ENCODE measurements around the gene GRPEL2.
A peak's percentile ranks its signal among the peaks of the same experiment; 100 is the strongest.
"Not testable (repeated sequence)": the region's sequence is repeated elsewhere in the genome, so short reads cannot be mapped to it uniquely, and the experiment has no call there.

GRPEL2 gene

DNA sequence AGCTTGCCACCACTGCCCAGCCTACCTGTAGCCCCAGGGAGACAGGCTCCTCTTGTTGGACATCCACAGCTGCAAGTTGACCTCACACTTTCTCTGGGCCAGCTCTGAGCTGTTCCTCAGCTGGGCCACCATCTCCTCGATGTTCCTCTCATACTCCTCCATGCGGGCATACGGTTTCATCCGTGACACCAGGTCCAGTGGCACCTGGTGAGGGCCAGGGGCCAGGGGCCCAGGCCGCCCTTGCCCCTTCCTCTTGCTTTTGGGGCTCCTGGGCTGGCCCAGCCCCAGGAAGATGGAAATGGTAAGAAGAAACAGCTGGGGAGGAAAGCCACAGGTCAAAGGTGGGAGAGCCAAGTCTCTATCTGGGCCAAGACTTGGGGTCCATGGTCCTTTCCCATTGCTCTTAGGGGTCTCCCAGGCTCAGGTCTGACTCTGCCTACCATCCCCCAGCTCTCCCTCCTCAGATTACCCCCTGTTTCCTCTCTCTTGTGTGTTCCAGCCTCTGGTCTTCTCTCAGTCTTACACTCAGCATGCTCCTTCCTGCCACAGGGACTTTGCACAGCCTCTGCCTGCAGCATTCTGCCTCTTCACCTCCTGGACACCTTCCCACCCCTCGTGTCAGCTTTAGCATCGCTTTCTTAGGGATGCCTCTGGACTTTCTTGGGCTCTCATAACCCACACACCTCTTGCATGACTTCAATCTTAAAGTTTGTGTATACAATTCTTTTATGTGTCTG lies 31.6 kb downstream of the GRPEL2 start:
- DNase-seq (ENCODE audit: low spot score): no peak

DNA sequence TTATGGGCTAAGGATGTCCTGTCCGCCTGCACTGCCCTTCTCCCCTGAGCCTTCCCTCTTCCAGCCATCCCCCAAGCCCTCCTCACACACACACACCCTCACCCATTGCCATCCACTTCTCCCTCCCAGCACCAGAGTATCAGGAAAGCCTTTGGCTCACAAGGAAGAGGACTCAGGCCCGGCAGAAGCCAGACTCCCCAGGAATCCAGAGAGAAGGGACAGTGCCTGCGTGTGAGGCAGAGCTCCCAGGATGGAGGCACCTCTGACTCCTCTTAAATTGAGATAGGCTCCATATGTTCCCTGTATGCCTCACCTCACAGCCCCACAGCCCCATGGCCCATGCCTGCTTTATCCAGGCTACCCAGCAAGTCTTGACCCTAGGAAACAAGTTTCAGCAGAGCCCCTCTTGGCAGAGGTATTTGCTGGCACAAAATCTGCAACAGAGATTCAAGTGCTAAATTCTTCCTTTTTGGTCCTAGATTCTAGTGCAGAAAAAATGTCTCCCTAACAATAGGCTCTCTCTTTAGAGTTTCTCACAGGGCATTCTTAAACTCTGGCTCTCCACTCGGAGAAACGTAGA lies 33.0 kb downstream of the GRPEL2 start:
- no peak for DNase-seq (ENCODE audit: low spot score)

DNA sequence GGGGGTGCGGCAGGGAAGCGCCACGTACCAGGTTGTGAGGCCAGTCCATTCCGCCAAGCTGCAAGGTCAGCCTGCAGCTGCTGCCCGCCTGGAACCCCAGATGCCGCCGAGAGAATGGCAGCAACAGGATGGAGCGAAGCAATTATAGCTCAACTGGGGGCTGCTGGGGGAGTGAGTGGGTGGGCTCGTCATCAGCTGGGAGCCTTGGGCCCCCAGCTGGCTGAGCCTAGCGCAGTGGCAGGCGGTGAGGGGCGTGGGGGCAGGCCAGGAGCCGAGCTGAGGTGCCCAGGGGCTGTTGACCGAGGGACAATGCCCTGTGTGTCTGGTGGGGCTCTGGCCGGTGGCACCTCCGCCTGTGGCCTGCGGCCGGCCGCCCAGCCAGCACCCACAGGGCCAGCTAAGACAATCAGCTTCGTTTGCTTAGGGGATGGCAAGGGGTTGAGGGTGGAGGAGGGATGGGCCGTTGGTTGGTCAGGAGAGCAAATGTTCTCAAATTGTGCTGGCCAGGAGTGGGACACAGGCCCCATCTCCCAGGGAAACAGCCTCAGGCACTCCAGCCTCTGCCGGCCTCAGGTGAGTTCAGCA lies 34.0 kb downstream of the GRPEL2 start, which contains the start of gene IL17B:
Gene IL17B (minus strand): TSS at position 116 of the 585 bp plus-strand sequence. CDS start 67 bp downstream, at position 49.
- DNase-seq (ENCODE audit: low spot score): no peak

DNA sequence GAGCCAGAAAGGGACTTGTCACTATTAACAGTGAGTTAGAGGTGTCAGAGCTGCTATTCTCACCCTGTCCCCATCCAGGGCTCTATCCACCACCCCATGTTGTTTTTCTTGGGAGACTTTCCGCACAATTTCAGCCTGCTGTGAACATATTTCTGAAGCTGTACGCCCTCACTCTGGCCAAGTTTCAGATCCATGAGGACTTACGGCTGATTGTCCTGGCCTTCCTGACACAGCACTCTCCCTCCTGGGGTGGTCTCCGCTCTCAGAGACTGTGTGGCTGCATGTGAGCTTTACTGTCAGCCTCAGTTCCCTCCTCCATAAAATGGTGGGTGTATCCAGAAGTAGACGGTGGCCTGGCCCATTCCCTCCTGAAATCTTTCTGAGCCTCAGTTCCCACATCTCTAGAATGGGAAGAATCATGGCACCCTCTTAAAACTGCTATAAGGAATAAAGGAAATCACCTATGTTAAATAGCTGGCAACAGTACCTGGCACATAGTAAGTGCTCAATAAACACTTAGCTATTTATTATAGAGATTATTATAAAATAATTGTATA lies 34.6 kb downstream of the GRPEL2 start:
- no peak for DNase-seq (ENCODE audit: low spot score)

DNA sequence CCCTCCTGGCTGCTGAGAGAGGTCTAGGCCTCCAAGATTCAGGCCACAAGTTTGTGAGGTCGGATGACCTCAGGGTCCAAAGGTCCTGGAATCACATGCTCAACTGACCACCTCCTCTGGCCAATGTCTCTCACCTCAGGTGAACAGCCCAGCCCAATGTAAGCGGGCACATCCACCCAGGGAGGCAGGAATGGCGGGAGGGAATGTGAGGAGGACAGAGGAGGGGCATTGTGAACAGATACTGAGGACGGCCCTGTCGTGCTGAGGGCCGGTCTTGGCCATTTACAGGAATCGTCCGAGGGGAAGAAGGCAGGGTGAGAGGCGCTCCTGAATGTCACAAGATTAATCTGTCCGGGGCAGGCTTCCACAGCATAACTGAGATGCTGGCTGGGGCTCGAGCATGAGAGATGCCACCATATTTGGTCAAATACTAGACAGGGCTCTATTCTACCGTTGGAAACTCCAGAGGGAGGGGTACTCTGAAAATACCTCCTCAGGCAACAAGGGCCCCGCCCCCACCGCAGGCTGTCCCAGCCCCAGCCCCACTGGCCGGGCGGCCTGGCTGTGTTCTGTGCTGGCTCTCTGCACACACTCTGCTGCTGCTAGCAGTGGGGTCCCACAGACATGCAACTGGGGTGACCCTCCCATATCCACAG lies 35.3 kb downstream of the GRPEL2 start:
- no peak for DNase-seq (ENCODE audit: low spot score)

GRCh38 chr5:149381261-149381985 lies 36.1 kb downstream of the GRPEL2 start:
- no peak for DNase-seq (ENCODE audit: low spot score)

- DNase-seq (ENCODE audit: low spot score): peak; percentile 87
These were observed 36.7 kb downstream of the GRPEL2 start for GRCh38 chr5:149381986-149382338.

- DNase-seq (ENCODE audit: low spot score): no peak
These were observed 37.4 kb downstream of the GRPEL2 start for GRCh38 chr5:149382517-149383220.

DNA sequence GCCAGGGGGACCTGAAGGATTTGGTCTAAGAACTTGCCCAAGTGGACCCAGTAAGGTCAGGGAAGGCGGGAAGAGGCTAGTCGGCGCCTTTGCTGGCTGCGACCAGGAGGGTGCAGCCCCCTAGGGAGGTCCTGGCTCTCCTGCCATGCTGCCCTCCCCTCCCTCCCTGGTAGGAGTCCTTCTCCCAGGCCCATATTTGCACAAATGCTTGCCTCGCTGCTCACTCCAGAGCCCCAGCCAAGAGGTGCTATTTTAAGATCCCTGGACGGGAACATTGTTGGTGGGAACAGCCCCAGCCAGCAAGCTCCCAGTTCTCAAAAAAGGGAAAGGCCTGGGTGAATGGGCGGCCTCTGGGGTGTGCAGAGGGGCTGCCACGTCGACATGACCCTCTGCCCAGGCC lies 38.1 kb downstream of the GRPEL2 start:
- no peak for DNase-seq (ENCODE audit: low spot score)

DNA sequence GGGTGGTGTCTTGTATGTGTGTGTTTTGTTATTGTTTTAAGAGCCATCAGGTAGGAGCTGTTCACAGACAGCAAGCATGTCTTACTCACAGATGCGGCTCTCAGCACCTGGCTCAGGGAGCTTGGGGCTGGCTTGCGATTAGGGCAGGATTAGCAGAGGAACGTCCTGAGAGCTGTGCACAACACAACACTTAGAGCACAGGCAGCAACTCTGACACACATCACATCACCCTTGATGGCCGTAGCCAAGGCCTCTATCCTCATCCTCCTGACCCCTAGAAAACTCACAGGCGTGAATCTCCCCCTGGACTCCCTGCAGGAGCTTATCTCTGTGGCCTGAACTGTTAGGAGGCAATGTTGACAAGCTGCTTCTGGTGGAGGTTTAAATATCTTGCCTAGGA lies 40.9 kb downstream of the GRPEL2 start:
- DNase-seq (ENCODE audit: low spot score): peak; percentile 66

DNA sequence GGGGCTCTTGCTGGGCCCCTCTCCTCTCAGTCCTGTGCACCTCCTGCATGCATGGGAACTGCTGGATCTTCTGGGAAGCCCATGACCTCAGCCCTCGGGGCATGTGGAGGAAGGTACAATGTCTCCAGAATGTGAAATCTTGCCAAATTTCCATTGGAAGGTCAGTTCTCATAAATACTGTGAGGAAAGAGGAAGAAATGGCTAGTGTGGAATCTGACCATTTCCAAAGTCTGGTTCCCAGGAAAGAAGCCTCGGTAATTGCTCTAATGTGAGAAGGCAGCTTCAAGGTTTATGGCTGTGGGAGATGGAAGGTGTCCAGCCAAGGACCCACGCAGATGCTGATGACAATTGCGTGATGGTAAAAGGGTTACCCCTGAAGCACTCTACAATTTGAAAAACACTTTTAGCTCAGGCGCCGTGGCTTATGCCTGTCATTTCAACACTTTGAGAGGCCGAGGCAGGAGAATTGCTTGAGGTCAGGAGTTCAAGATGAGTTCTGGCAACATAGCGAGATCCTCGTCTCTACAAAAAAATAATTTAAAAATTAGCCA lies 41.9 kb downstream of the GRPEL2 start:
- no peak for DNase-seq (ENCODE audit: low spot score)

- no peak for DNase-seq (ENCODE audit: low spot score)
These were observed 42.7 kb downstream of the GRPEL2 start for GRCh38 chr5:149387982-149388381.

DNA sequence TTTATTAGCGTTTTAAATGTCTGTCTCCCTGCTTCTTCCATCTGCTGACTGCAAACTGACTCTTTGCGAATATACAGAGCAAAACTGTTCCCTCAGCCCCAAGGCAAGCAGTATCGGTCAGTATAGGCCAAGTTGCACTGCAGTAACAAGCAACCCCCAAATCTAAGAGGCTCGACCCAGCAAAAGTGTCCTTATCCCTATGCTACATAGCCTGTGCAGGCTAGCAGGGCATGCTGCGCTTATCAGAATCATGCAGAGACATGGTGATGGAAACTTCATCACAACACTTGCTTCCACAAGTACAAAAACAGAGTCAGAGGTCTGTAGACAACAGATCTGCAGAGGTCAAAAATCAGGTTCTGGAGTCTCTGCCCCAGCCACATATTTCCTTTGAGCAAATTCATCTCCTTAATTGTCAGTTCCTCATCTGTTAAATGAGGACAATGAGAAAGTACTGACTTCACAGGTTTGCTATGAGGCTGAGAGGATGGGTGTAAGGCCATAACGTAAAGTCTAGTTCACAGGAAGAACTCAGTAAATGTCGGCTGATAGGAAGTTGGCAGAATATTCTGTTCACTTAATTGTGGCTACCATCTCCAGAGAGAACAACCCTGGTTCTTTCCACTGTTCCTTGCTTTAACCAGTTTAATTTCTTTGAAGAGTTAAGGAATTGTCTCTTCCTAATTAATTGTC lies 43.3 kb downstream of the GRPEL2 start:
- DNase-seq (ENCODE audit: low spot score): no peak

DNA sequence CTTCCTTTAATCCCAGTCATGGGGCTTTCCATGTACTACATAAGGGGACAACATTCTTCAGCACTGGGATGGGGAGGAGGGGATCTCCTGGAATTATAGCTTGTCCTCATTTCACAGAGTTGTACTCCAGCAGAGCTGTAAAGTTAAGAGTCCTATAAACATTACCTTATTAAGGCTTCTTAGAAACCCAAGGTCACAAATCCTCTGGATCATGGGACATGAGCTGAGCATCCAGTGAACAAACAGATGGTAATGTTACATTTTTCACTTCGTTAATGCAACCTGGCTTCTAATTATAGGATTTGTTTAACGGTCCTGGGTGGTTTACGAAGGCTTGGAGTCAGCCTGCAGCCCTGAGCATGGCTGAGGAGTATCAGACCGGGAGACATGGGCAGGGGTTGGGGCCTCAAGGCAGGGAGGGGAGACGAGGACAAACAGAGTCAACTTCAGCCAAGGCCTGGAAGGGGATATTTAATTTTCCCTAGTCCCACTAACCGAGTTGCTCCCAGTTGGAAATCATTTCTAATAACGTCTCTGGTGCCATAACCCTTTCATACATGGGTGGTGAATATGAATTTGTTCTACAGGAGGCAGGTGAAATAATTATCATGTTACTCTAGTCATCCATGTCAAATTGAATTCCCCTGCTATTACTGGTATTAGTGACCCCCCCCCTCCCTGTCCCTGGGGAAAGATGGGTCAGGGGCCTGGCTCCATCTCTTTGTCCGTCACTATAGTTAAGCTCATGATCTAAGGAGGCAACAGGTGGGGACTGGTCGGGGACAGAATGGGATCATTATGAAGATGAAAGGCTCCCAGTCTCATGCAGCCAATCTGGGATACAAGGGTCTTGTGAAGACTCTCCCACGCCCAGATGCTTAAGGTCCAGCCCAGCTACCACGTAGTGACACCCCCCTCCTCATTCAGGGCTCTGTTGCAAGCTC lies 44.5 kb downstream of the GRPEL2 start:
- peak; percentile 72 for DNase-seq (ENCODE audit: low spot score)

DNA sequence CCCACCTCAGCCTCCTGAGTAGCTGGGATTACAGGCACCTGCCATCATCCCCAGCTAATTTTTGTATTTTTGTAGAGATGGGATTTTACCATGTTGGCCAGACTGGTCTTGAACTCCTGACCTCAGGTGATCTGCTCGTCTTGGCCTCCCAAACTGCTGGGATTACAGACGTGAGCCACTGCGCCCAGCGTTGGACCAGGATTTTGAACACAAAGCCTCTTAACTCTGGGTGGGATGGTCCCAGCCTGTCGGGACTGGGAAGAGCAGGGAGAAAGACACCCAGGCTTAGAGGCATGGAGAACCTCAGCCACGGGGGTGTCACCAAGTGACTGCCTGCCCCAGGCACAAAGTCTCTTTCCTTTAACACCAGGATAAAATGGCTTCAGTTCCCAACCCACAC lies 45.8 kb downstream of the GRPEL2 start:
- DNase-seq (ENCODE audit: low spot score): not testable (repeated sequence)

- no peak for DNase-seq (ENCODE audit: low spot score)
These were observed 46.2 kb downstream of the GRPEL2 start for GRCh38 chr5:149391524-149391923.

- no peak for DNase-seq (ENCODE audit: low spot score)
These were observed 47.4 kb downstream of the GRPEL2 start for GRCh38 chr5:149392718-149393117.

- DNase-seq (ENCODE audit: low spot score): not testable (repeated sequence)
These were observed 49.7 kb downstream of the GRPEL2 start for GRCh38 chr5:149394996-149395395.

DNA sequence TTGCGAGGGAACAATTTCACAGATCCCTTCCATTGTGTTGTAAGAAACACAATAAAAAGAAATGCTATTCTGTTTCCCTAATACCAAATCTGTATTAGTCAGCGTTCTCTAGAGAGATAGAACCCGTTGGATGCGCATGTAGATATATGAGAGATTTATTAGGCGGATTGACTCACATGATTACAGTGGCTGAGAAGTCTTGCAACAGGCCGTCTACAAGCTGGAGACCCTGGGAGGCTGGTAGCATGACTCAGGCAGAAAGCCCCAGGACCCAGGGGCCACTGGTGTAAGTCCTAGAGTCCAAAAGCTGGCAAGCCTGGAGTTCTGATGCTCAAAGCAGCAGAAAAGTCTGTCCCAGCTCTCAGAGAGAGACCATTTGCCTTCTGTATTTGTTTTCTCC lies 52.2 kb downstream of the GRPEL2 start:
- DNase-seq (ENCODE audit: low spot score): no peak

Measured in D341Med (cell line).